Suprapubic skin (tissue), 4 donors: Measurements from ENCODE around the gene PDE6B.

Source experiments
- CTCF ChIP-seq, 2 donors: fragments of 200-600 bp in 1 of 2; fragments of 450-650 bp in 1 of 2; sonication (generic) in 1 of 2; IDR thresholded peaks; one replicate each; pipeline ENCODE4 v1.5.1; 2016 to 2019; ENCODE audit warnings: antibody characterized with exemption in 2 of 2, mild to moderate bottlenecking in 1 of 2, moderate library complexity in 1 of 2
- EP300 ChIP-seq: sonication (generic); formaldehyde crosslinking; IDR thresholded peaks from one replicate; pipeline ENCODE4 v1.6.1; 2017; ENCODE audit warnings: antibody characterized with exemption
- POLR2A ChIP-seq, 2 donors: fragments of 450-650 bp; IDR thresholded peaks; one replicate each; pipeline ENCODE4 v1.6.1; 2017; ENCODE audit warnings: antibody characterized with exemption in 2 of 2, mild to moderate bottlenecking in 2 of 2, moderate library complexity in 2 of 2
- POLR2AphosphoS5 ChIP-seq, 3 donors: sonication (generic); formaldehyde crosslinking; IDR thresholded peaks; one replicate each; pipeline ENCODE4 v1.6.1; 2017; ENCODE audit warnings: antibody characterized with exemption in 3 of 3

GRCh38 chr4:620851-621261 lies 4.5 kb upstream of the PDE6B start:
- TF ChIP-seq CTCF (IDR thresholded peaks at IDR 0.05), result no peak
- TF ChIP-seq EP300, result no peak
- TF ChIP-seq POLR2A (IDR thresholded peaks at IDR 0.05), result no peak
- no peak for TF ChIP-seq POLR2AphosphoS5 (IDR thresholded peaks at IDR 0.05)
